Neural progenitor cell (in vitro differentiated cells): Measurements from ENCODE around the gene SAMD3. TPM values are rescaled to one million over a fixed set of nuclear protein-coding genes. Genes with fewer than 3 reads are reported as not detected.
"Not testable (repeated sequence)": the region's sequence is repeated elsewhere in the genome, so short reads cannot be mapped to it uniquely, and the experiment has no call there.

Source experiments
- DNase-seq: peaks from one replicate; pipeline ENCODE4 v3.0.0-alpha.2; 2016; ENCODE audit warnings: low spot score
- H2AFZ ChIP-seq: fragments of 200-600 bp; sonication (generic); replicated peaks from 2 replicates; pipeline ENCODE4 v1.6.1; 2016; ENCODE audit warnings: antibody characterized with exemption
- H3F3A ChIP-seq: fragments of 200-600 bp; sonication (generic); 2 replicates; pipeline ENCODE4 v1.6.1; 2016; ENCODE audit warnings: antibody characterized with exemption, low read depth
- H3K27ac ChIP-seq: fragments of 200-600 bp; sonication (generic); 2 replicates; pipeline ENCODE4 v1.5.1; 2016; ENCODE audit warnings: mild to moderate bottlenecking
- H3K27me3 ChIP-seq: fragments of 200-600 bp; sonication (generic); 2 replicates; pipeline ENCODE4 v1.6.1; 2016; ENCODE audit warnings: mild to moderate bottlenecking, moderate library complexity
- H3K36me3 ChIP-seq: fragments of 200-600 bp; sonication (generic); 2 replicates; pipeline ENCODE4 v1.5.1; 2016
- H3K4me1 ChIP-seq: fragments of 200-600 bp; sonication (generic); 2 replicates; pipeline ENCODE4 v1.6.1; 2016; ENCODE audit warnings: mixed run types
- H3K4me2 ChIP-seq: fragments of 200-600 bp; sonication (generic); 2 replicates; pipeline ENCODE4 v1.6.1; 2016
- H3K4me3 ChIP-seq: fragments of 200-600 bp; sonication (generic); 2 replicates; pipeline ENCODE4 v1.5.1; 2016
- H3K79me2 ChIP-seq: fragments of 200-600 bp; sonication (generic); 2 replicates; pipeline ENCODE4 v1.6.1; 2016; ENCODE audit warnings: low read depth
- H3K9ac ChIP-seq: fragments of 200-600 bp; sonication (generic); 2 replicates; pipeline ENCODE4 v1.6.1; 2016
- H3K9me3 ChIP-seq: fragments of 200-600 bp; sonication (generic); 2 replicates; pipeline ENCODE4 v1.5.1; 2016; ENCODE audit warnings: low read depth
- H4K20me1 ChIP-seq: fragments of 200-600 bp; sonication (generic); 2 replicates; pipeline ENCODE4 v1.6.1; 2016; ENCODE audit warnings: low read depth
- H3K27ac Mint-ChIP-seq: 3 replicates; pipeline ENCODE4 v1.8.0; 2021; ENCODE audit warnings: mixed read lengths
- H3K27me3 Mint-ChIP-seq: 2 replicates; pipeline ENCODE4 v1.8.0; 2022; ENCODE audit warnings: low read depth, mild to moderate bottlenecking, inconsistent platforms, moderate library complexity, mixed read lengths; ENCODE audit not compliant: insufficient read depth
- H3K36me3 Mint-ChIP-seq: 3 replicates; pipeline ENCODE4 v1.8.0; 2021; ENCODE audit warnings: mixed read lengths
- H3K4me1 Mint-ChIP-seq: 3 replicates; pipeline ENCODE4 v1.8.0; 2021; ENCODE audit warnings: mixed read lengths
- H3K4me3 Mint-ChIP-seq: 3 replicates; pipeline ENCODE4 v1.8.0; 2021; ENCODE audit warnings: mild to moderate bottlenecking, moderate library complexity, mixed read lengths
- H3K9me3 Mint-ChIP-seq: 3 replicates; pipeline ENCODE4 v1.8.0; 2020; ENCODE audit warnings: mixed read lengths
- EZH2 ChIP-seq: fragments of 200-600 bp; sonication (generic); IDR thresholded peaks from 2 replicates; pipeline ENCODE4 v1.6.1; 2017; ENCODE audit warnings: antibody characterized with exemption, mild to moderate bottlenecking, moderate library complexity
- EZH2phosphoT487 ChIP-seq: fragments of 200-600 bp; sonication (generic); IDR thresholded peaks from 2 replicates; pipeline ENCODE4 v1.6.1; 2017; ENCODE audit warnings: antibody characterized with exemption
- total RNA-seq: library from RNA; depleted of rRNA; stranded (reverse); fragments of >200 nt; gene quantifications from 2 replicates; pipeline ENCODE4 v1.2.3, GENCODE V29; 2015; ENCODE audit warnings: low replicate concordance
- TF ChIP-seq, protein P1 (sequence below): fragments of 200-600 bp; sonication (generic); IDR thresholded peaks from 2 replicates; pipeline ENCODE4 v1.5.1; 2017; ENCODE audit warnings: antibody characterized with exemption, mild to moderate bottlenecking

SAMD3 gene
- total RNA-seq, 1 donor from 2014 or later = 2.0 TPM

DNA sequence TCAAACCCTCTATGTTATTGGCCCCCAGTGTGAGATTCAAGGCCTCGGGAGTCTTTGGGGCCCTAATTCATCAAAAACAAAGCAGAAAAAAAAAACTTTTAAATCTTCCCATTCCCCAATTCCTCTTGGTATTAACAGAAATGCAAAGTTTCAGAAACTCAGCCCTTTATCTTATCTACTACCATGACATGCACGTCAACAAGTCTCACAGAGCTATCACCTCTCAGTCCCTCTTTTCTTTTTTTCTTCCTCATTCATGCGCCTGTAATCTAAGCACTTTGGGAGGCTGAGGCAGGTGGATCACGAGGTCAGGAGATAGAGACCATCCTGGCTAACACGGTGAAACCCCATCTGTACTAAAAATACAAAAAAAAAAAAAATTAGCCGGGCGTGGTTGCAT lies 22.7 kb downstream of the SAMD3 start:
- no peaks in the 10 kb centered on the region for H3K4me1 ChIP-seq
- H3K27ac ChIP-seq = no peak overlapping the region
- Mint-ChIP-seq H3K9me3 (peaks cover 3% of the 10 kb centered on the region), H3K27me3 (peaks cover 4% of the 10 kb centered on the region), H3K27ac (no peak overlapping the region), H3K36me3 (no peaks in the 10 kb centered on the region), H3K4me3 (no peak overlapping the region), H3K4me1 (no peaks in the 10 kb centered on the region)
- no peaks in the 10 kb centered on the region for H3K9me3 ChIP-seq
- H2AFZ ChIP-seq = no peak overlapping the region
- H3K4me2 ChIP-seq = no peak overlapping the region
- no peaks in the 10 kb centered on the region for H3F3A ChIP-seq
- no peak overlapping the region for H3K4me3 ChIP-seq
- no peaks in the 10 kb centered on the region for H4K20me1 ChIP-seq
- no peak overlapping the region for H3K9ac ChIP-seq
- H3K27me3 ChIP-seq = no peaks in the 10 kb centered on the region
- H3K36me3 ChIP-seq = no peaks in the 10 kb centered on the region
- TF ChIP-seq, protein P1, sequence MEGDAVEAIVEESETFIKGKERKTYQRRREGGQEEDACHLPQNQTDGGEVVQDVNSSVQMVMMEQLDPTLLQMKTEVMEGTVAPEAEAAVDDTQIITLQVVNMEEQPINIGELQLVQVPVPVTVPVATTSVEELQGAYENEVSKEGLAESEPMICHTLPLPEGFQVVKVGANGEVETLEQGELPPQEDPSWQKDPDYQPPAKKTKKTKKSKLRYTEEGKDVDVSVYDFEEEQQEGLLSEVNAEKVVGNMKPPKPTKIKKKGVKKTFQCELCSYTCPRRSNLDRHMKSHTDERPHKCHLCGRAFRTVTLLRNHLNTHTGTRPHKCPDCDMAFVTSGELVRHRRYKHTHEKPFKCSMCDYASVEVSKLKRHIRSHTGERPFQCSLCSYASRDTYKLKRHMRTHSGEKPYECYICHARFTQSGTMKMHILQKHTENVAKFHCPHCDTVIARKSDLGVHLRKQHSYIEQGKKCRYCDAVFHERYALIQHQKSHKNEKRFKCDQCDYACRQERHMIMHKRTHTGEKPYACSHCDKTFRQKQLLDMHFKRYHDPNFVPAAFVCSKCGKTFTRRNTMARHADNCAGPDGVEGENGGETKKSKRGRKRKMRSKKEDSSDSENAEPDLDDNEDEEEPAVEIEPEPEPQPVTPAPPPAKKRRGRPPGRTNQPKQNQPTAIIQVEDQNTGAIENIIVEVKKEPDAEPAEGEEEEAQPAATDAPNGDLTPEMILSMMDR = no peak
- TF ChIP-seq EZH2 (no peak), EZH2phosphoT487 (no peak)
- H3K79me2 ChIP-seq = no peaks in the 10 kb centered on the region
- DNase-seq = no peak

DNA sequence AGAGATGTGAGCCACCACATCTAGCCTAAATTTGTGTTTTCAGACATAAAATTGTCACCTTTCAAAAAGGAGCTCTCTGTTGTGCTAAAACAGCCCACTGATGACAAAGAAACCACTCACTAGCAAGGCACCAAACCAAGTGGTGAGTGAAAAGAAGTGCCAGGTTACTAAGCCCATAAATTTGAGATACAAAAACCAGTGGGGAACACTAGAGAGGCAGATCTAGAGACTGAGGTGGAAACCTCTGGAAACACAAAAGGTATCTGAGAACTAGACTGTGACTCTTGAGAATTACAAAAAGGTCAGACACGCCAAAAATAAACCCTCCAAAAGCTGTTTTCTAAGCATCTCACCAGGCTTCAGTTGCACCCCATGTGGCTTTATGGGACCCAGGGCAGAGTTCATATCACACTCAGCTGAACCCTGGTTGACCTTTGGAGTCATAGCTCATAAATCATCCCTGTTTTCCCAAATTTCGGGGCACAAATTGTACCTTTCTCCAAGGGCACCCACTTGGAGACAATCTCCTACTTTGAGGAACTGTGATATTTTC lies 24.2 kb downstream of the SAMD3 start:
- Histone ChIP-seq H3F3A (no peaks in the 10 kb centered on the region), H3K4me2 (no peak overlapping the region), H2AFZ (no peak overlapping the region), H3K4me3 (no peak overlapping the region), H3K4me1 (no peaks in the 10 kb centered on the region), H3K27me3 (no peaks in the 10 kb centered on the region), H3K9me3 (no peaks in the 10 kb centered on the region), H3K36me3 (no peaks in the 10 kb centered on the region), H3K79me2 (no peaks in the 10 kb centered on the region), H3K9ac (no peak overlapping the region), H4K20me1 (no peaks in the 10 kb centered on the region), H3K27ac (no peak overlapping the region)
- Mint-ChIP-seq H3K4me3 (no peak overlapping the region), H3K27ac (no peak overlapping the region), H3K27me3 (peaks cover 4% of the 10 kb centered on the region), H3K36me3 (peaks cover under 1% of the 10 kb centered on the region), H3K4me1 (no peaks in the 10 kb centered on the region), H3K9me3 (peaks cover 8% of the 10 kb centered on the region)
- DNase-seq = no peak
- TF ChIP-seq, protein P1 = no peak
- TF ChIP-seq EZH2 (no peak), EZH2phosphoT487 (no peak)

DNA sequence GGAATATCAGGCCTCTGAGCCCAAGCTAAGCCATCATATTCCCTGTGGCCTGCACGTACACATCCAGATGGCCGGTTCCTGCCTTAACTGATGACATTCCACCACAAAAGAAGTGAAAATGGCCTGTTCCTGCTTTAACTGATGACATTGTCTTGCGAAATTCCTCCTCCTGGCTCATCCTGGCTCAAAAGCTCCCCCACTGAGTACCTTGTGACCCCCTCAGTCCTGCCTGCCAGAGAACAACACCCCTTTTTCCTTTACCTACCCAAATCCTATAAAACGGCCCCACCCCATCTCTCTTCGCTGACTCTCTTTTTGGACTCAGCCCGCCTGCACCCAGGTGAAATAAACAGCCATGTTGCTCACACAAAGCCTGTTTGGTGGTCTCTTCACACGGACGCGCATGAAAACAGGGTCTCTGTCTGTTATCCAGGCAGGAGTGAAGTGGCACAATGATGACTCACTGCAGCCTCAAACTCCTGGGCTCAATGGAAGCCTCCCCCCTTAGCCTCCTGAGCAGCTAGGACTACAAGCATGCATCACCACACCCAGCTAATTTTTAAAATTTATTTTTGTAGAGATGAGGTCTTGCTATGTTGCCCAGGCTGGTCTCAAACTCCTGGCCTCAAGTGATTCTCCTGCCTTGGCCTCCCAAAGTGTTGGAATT lies 24.8 kb downstream of the SAMD3 start:
- not testable (repeated sequence) for H3K27me3 ChIP-seq, H4K20me1 ChIP-seq, H3K4me1 ChIP-seq, H3K27ac ChIP-seq, H3K27me3 Mint-ChIP-seq, H2AFZ ChIP-seq, H3K27ac Mint-ChIP-seq, H3K79me2 ChIP-seq, H3K4me1 Mint-ChIP-seq, H3K4me3 Mint-ChIP-seq, H3K4me2 ChIP-seq, H3K36me3 Mint-ChIP-seq, H3K36me3 ChIP-seq, H3F3A ChIP-seq, H3K9me3 ChIP-seq, H3K9ac ChIP-seq, DNase-seq, H3K4me3 ChIP-seq
- H3K9me3 Mint-ChIP-seq = peaks cover 12% of the 10 kb centered on the region

DNA sequence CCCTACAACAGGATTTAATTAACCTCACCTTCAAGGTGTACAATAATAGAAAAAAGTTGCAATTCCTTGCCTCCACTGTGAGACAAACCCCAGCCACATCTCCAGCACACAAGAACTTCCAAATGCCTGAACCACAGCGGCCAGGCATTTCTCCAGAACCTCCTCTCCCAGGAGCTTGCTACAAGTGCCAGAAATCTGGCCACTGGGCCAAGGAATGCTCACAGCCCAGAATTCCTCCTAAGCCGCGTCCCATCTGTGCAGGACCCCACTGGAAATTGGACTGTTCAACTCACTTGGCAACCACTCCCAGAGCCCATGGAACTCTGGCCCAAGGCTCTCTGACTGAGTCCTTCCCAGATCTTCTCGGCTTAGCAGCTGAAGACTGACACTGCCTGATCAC lies 28.3 kb downstream of the SAMD3 start:
- not testable (repeated sequence) for DNase-seq, H3K27me3 ChIP-seq, H3K4me1 Mint-ChIP-seq, H2AFZ ChIP-seq, H3K4me2 ChIP-seq, H3K4me3 ChIP-seq, H4K20me1 ChIP-seq, H3F3A ChIP-seq, H3K36me3 Mint-ChIP-seq, H3K27ac ChIP-seq, H3K27me3 Mint-ChIP-seq, H3K79me2 ChIP-seq, H3K4me3 Mint-ChIP-seq, H3K9me3 ChIP-seq, H3K4me1 ChIP-seq, H3K27ac Mint-ChIP-seq, H3K36me3 ChIP-seq, H3K9ac ChIP-seq
- peaks cover 26% of the 10 kb centered on the region for H3K9me3 Mint-ChIP-seq
